Fibroblast of skin of right biceps (primary cell): ENCODE measurements around the gene CEP104.

Experiments
- DNase-seq: peaks from one replicate; pipeline ENCODE4 v3.0.0-alpha.2; 2013

Gene CEP104

DNA sequence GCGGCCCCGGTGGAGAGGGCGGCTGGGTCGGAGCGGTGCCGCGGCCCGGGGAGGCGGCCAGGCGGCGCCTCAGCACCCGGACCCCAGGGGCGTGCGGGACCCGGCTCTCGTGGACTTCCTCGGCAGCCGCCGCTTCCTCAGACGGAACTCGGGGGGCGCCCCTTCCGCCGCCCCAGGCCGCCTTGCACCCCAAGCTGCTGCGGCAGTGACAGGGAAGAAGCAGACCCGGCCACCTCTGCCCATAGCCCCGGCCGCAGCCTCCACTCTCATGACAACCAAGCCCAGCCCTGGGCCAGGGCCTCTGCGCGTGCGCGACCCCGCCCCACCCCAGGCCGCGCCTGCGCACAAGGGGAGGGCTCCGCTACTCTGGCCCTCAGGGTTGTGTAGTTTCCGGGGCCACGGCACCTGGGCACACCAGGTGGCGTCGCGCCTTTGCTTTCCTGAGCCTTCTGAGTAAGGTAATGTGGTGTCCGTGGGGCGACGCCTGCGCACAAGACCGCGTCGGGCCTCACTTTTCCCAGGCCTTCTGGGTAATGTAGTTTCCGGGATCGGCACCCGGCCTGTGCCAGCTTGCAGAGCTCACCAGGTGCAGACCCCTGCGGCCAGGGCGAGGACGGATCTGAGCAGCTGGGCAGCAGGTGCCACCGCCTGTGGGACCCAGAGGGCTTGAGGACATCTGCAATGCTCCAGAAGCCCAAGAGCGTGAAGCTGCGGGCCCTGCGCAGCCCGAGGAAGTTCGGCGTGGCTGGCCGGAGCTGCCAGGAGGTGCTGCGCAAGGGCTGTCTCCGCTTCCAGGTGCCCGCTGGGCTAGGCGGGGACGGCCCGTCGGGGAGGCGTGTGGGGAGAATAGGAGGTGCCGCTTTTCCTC is at the start of gene CEP104, which contains the start of gene DFFB:
Gene CEP104, minus strand, starts transcription at position 289 of the 868 bp plus-strand sequence. CDS start 4,804 bp downstream, outside the sequence.
Gene DFFB, plus strand, starts transcription at position 554 of the 868 bp plus-strand sequence. Its CDS starts 128 bp downstream, at position 682.
- DNase-seq = peak; percentile 81

DNA sequence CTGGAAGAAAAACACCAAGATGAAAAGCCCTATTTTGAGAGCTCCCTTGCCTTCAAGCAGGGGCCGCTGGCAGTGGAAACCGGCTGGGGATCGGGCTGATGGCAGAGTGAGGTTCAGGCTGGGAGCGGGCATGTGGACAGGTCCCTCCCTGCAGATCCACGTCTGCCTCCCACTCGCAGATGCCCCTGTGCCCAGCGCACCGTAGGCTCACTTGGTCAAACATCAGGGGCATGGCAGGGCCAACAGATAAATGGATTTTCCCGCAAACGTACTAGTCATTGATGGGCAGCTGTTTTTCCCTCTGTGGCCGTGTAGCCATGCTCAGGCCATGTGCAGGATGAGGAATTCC is 49.6 kb upstream of the CEP104 start:
- no peak for DNase-seq

DNA sequence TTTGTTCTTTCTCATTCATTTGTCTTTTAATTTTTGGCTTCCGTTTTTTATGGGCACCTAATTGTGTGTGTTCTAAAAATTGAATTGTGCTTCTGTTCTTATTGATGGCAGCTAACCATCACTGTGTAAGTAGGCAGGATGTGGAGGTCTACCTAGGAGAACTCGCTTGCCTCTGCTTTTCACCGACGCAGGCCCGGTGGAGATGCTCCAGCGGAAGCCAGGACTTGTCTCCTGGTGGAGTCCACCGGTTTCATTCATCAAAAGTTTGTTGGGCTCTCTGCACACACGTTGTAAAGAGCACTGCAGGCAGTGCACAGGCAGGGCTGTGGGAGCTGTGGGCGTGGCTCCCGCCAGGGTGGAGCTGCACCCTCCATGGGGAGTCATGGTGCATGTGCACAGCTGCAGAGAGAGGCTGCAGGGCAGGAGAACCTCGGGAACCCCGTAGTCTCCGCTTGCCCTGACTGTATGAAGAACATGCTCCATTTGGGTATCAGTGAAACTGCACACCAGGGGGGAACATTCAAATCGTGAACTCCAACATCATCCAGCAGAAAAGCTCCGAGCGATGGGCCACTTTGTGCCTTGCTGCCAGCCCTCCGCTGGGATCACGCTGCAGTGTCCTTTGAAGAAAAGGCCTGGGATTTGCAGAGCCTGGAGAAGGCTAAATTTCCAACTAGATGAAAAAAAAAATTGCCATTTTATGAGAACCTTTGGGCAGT is 49.1 kb upstream of the CEP104 start:
- no peak for DNase-seq

DNA sequence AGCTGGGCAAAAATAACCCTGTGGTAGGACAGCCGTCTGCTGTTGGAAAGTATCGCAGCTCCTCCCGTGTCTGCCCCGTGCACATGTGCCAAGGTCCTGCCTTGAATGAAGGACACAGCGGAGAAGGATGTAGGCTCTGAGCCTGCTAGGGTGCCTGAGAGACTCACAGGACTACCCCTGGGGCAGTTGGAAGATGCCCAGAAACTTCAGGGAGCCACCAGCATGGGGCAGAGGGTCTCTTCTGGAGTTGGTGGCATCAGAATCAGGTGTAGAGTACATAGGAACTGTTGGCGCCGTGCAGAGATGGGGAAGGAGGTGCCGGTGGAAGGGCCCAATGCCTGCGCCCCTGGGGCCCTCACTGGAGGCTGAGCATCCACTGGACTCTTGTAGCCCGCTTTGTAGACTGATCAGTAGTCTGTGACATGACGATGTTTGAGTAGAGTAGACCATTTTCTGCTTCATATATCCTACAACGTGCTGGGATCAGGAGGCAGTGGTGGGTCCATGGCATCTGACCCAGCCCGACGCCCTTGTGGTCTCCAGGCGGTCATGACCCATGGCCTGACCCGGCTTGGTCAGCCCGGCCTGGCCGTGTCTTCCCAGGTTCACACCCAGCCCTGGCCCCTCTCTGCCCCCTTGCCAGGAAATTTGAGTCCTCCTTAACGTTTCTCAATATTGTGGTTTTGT is 48.4 kb upstream of the CEP104 start:
- no peak for DNase-seq

DNA sequence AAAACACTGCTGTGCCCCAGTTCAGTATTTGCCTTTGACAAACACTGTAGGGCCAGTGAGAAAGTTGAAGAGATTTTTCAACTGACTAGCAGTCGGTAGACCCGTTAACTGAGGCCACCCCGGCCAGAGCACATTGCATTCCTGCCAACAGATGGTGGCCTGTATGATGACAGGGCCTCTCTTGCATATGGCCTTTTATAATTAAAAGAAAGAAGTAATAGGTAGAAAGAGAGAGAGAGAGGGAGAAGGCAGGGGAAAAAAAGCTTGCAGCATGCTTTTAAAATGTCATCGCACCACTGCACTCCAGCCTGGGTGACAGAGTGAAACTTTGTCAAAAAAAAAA is 47.8 kb upstream of the CEP104 start:
- no peak for DNase-seq

DNA sequence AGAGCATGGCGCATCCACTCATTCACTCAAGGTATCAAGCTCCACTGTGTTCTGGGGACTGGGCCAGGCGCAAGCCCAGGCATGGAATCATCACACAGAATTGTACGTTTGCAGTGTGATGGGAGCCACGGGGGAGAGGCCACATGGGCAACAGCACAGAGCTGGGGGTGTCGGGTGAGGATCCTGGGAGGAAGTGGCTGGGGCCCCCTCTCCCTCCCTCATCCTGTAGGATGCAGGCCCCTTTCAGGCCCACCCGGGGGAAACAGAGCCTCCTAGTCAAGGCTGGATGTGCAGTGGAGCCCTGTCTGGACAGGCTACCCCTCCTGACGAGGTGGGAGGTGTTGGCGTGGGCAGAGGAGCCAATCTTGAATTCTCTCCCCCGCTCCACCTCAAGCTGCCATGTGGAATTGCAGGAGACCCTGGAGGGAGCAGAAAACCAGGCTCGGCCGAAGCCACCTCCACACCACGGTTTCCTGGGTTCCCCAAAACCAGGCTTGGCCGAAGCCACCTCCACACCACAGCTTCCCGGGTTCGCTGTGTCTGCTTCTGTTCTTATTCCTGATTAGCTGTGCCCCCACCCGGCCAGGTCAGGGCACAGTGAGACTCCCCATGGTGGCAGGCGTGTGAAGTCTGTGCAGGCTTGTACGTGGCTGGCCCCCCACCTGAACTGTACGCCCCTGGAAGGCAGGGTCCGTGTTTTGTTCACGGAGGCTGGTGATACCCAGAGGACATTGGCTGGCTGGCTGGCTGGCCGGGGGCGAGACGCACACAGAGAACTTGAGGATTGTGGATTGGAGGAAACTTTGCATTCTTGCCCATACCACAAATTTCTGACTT is 47.2 kb upstream of the CEP104 start:
- no peak for DNase-seq

DNA sequence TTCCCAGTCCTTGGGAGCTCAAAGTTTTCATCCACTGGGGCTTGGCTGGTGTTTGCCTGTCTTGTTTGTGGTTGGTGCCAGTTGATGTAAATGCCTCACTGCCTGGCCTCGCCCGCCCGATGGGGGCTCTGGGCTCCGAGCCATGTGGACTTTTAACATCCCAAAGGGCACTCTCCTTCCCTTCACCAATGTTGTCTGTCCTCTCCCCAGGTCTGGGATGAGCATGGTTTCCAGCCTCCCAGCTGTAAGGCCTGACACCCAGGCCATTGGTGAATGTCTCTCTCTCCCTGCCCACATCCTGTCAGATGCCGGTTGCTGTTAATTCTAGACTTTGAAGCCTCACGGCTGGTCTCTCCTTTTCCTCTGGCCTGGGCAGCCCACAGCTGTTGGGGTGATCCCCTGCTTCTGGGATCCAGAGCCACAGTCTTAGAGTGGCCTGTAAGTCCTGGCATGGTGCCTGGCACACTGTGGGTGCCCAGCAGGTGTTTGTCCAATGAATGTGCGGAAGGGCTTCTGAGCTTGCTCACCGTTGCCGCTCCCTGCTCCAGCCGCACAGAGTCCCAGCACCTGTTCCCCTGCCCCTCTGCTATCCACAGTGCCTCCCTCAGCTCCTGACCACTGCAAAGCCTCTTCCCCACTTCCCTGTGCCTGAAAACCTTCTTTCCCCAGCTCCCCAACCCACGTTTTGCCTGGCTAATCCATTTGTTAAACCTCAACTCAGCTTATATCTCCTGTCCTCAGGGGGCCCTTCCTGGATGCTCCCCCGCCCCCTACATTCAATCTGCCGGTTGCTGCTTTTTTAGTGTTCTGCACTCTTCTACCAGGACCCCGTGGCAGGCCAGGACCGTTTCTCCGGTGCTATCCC is 46.4 kb upstream of the CEP104 start:
- peak; percentile 6 for DNase-seq

DNA sequence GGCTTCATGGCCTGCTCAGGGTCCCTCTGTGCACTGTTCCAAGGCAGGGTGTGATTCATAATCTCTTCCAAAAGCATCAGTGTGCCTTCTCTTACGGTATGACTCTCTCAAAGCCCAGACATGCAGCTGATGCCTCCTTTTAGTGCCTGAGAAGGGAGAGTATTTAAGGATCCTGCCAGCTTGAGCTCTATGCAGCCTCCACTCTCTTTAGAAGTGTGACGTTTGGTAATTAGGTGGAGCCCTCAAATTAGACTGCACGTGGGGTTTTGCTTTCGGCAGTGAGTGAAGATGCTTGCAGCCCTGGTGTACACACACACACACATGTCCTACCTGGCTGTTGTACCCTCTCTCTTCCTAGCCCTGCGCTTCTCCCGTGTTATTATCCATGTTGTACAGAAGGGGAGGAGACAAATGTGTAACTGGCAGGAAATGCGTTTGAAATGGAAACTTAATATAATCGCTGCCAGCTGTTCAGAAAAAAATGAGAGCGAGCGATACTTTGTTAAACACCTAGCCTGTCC is 45.6 kb upstream of the CEP104 start:
- peak; percentile 17 for DNase-seq

DNA sequence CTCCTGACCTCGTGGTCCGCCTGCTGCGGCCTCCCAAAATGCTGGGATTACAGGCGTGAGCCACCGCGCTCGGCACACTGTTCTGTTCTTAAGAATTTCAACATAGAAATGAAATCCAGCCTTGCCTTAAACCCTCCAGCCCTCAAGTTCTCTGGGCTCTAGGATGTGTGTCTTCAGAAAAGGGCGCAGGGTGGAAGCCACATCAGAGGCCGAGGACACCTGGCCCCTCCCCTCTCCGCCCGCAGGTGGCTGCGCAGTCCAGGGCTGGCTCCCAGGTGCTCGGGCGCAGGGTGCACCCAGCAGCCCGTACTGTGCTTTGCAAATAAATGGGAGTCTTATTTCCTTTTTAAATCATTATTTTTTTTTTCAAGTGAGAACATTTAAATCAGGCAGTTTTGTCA is 45.1 kb upstream of the CEP104 start:
- no peak for DNase-seq

DNA sequence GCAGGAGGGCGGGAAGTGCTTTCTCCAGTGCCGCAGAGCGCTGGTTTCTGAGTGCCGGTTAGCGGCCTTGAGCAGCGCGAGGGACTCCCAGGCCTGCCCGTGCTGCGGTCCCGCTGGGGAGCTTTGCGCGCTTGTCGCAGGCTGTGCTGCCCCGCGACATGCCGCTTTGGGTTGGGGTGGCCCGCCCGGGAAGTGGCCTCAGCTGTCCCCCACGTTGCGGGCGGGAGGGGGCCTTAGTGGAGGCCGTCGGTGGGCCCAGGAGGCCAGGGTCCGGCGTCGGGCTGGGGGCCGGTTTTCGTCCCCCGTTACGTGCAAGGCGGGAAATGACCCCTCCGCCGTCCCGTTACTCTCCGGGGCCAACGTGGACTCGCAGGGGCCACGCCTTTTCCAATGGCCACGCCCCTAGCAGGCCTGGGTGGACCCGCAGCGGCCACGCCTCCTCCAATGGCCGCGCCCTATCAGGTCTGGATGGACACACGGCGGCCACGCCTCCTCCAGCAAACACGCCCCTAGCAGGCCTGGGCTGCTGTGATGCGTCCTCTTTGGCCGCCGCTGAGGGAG is 44.0 kb upstream of the CEP104 start:
- DNase-seq = peak; percentile 96

DNA sequence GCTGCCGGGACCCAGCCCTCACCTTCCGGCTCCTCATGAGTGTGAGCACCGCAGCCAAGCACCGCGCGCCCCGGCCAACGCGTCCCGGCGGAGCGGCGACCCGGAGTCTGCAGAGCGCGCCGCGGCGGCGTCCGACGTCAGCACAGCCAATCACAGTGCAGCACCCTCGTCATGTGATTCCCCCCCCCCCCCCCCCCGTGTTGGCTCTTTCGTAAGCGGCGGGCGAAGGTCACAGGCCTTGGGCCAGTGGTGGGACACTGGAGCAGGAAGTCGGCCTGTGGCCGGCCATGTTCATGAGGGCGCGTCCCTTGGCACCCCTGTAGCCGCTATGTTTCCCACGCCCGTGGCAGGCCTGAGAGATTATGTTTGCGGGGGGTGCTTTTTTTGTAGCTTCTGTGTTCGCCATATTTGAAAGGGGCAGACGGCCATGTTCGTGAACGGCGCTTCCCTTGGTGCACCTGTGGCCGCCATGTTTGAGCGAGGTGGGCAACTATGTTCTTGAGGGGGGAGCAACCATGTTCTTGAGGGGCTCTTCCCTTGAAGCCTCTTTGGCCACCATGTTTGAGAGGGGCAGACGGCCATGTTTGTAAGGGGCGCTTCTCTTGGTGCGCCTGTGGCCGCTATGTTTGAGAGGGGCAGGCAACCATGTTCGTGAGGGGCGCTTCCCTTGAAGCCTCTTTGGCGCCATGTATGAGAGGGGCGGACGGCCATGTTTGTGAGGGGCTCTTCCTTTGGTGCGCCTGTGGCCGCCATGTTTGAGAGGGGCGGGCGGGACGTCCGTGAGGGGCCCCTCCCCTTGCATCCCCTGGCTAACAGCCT is 43.3 kb upstream of the CEP104 start, which contains the start of gene C1orf174:
Gene C1orf174, minus strand, starts transcription at position 123 of the 819 bp plus-strand sequence. Its CDS starts 86 bp downstream, at position 37.
- peak; percentile 99 for DNase-seq

DNA sequence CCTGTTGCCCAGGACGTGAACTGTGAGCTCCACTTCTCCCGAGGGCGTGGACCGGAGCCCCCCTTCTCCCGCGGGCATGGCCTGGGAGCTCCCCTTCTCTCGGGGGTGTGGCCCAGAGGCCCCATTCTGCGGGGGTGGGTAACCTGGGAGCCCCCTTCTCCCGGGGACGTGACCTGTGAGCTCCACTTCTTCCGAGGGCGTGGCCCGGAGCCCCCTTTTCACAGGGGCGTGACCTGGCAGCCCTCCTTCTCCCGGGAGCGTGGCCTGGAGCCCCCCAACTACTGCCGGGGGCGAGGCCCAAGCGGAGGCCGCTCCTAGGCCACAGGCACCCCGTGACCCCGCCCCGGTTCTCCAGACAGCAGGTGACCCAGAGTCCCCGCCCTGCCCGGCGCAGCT is 42.7 kb upstream of the CEP104 start:
- peak; percentile 8 for DNase-seq

DNA sequence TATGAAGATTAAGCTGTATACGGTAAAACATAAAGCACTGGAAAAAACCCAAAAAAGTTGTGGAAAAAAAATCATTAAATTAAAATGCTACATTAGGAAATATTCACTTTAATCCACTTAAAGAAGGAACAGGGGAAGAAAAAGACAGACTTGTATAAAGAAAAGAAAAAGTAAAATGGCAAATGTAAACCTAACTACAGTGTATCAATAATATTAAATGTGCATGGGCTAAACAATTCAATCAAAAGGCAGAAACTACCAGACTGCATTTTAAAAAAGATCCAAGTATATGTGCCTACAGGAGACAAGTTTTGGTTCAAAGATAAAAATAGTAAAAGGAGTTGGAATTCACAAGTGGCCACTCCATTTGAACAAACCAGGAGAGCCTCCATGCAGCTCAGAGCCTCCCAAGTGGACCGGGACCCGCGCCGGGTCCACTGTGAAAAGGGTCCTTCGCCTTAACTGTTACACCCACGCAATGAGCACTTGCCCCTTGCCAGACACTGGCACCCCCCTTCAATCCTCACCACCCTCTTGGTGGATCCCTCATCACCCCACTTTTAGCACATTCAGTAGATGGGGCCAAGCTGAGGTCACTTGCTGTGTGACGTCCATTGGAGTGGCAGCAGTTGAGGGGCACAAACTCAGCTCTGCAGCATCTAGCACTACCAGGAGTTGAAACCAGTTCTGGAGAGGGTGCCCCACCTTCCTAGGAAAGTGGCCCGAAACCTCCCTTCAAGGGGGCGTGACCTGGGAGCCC is 42.2 kb upstream of the CEP104 start:
- no peak for DNase-seq

DNA sequence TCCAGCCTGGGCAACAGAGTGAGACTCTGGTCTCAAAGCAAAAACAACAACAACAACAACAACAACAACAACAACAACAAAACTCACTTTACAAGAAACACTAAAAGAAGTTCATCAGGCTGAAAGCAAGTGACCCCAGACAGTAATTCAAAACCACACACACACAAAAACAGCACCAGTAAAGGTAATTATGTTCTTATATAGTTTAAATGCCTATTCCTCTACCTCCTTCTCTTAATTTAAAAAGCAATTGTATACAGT is 41.4 kb upstream of the CEP104 start:
- DNase-seq = no peak

DNA sequence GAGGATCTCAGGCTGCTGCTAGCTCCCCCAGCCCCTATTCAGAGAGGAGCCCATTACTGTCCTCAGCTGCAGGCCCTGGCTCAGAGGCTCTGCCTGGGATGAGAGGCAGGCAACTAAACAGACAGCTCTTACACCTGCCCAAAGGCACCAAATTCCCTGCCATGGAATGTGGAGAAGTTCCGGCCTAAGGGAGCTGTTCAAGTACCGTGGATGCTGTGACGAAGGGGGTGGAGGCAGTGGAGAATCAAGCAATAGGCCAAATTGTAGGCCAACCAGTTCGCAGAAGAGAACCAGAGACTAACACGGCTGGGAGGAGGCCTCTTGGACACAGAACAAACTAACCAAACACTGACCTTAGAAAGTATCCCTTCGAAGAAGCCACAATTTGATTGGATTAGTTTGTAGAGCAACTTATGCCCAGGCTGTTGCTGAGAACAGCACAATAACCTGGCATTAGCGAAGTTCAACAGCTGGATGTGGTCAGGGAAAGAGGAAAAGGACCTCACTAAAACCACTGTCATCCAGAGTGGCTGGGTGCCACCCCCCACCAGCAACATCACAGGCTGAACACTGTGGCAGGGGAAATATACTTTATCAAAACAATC is 39.5 kb upstream of the CEP104 start:
- DNase-seq = no peak

DNA sequence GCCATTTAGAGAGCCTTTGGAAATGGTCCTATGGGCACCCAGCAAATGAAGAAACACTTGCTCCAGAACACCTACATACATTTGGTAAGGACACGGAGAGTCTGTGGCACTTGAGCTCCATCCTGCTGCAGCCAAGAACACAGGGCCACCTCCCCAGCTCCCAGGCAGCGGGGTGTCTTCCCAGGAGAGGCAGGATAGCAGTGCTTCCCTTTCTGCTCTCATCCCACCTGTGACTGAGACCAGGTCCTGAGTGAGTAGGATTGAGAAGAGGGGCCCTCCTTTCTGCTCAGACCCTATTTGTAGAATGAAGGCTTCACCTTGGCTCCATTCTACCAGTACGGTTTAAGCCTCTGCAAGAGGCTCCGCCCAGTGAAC is 38.9 kb upstream of the CEP104 start:
- no peak for DNase-seq

DNA sequence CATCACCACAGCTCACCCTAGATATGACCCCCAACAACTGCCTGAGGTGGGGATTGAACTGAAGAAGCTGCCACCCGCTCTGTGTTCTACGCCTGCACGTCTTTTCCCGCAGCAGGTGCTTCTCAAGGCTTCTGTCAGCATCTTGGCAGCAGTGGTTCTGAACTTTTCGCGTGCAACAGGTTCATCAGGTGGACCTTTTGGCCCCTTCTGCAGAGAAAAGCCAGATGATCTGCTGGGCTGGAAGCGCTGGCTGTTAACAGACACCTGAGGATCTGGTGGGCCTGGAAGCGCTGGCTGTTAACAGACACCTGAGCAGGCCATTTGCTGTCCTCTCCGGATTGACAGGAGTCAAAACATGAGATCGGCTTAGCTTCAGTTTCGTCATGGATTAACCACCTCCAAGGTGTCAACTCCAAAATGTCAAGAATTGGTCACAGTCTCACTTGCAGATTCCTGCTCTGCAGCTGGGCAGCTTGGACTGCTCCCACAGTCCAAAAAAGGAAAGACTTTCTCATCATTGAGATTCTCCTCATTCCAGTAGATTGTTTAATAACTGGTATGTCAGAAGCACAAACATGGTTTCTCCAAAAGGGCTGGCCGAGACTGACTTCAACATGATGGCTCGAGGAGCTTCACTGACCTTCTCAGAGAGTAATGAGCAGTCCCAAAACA is 38.4 kb upstream of the CEP104 start:
- DNase-seq = no peak

DNA sequence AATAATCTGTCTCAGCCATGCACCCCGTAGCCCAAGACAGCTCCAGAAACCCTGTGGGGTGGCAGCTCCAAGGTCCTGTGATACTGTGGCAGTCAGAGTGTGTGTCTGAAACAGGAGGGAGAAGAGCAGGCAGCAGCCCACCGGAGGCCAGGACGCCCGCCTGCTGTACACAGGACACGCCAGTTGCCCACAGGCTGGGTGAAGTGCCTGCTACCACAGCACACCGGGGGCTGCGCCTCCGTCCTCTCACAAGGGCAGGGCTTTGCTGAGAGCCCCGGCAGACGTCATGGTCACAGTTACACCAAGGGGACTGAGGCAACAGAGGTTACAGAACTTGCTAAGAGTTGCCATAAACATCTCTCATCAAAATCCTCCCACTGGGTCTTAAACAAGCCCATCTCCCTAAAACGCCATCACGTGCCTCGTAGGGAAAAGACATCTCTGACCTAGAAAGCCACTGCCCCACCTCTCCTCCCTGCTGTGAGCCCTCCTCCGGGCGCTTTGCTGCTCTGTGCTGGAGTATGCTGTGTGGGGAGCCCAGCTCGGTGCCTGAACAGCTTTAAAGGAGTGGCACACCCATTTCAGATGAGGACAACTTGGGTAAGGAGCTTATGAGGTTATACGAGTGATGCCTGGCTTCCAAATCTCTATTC is 37.7 kb upstream of the CEP104 start:
- DNase-seq = no peak
